ENCODE results near the gene SMAD1. TPM values are rescaled to one million over a fixed set of nuclear protein-coding genes. Genes with fewer than 3 reads are reported as not detected.

The SMAD1 gene
- total RNA-seq, 1 donor from 2014 or later: 16.5 TPM

- Mint-ChIP-seq H3K27ac (ENCODE audit: unreplicated experiment) (no peak overlapping the region), H3K9me3 (ENCODE audit: low read depth) (no peaks in the 10 kb centered on the region), H3K4me3 (ENCODE audit: unreplicated experiment) (no peak overlapping the region), H3K4me1 (ENCODE audit: low read depth) (peaks cover 24% of the 10 kb centered on the region), H3K27me3 (ENCODE audit: low read depth) (no peaks in the 10 kb centered on the region), H3K36me3 (ENCODE audit: low read depth) (peaks cover 4% of the 10 kb centered on the region)
- no peak for DNase-seq (ENCODE audit: low spot score)
- TF ChIP-seq CTCF (IDR thresholded peaks at IDR 0.05): no peak
Measured at GRCh38 chr4:145497199-145498149, 15.8 kb downstream of the SMAD1 start.

- Mint-ChIP-seq H3K36me3 (ENCODE audit: low read depth) (peaks cover 4% of the 10 kb centered on the region), H3K27me3 (ENCODE audit: low read depth) (no peaks in the 10 kb centered on the region), H3K27ac (ENCODE audit: unreplicated experiment) (no peak overlapping the region), H3K4me3 (ENCODE audit: unreplicated experiment) (no peak overlapping the region), H3K9me3 (ENCODE audit: low read depth) (no peaks in the 10 kb centered on the region), H3K4me1 (ENCODE audit: low read depth) (peaks cover 27% of the 10 kb centered on the region)
- no peak for DNase-seq (ENCODE audit: low spot score)
- no peak for TF ChIP-seq CTCF (IDR thresholded peaks at IDR 0.05)
Measured at GRCh38 chr4:145498430-145498829, 16.8 kb downstream of the SMAD1 start.

GRCh38 chr4:145501051-145501660 lies 19.5 kb downstream of the SMAD1 start:
- Mint-ChIP-seq H3K9me3 (ENCODE audit: low read depth) (no peaks in the 10 kb centered on the region), H3K4me3 (ENCODE audit: unreplicated experiment) (no peak overlapping the region), H3K36me3 (ENCODE audit: low read depth) (peaks cover 4% of the 10 kb centered on the region), H3K4me1 (ENCODE audit: low read depth) (peaks cover 27% of the 10 kb centered on the region), H3K27me3 (ENCODE audit: low read depth) (no peaks in the 10 kb centered on the region), H3K27ac (ENCODE audit: unreplicated experiment) (no peak overlapping the region)
- no peak for DNase-seq (ENCODE audit: low spot score)
- no peak for TF ChIP-seq CTCF (IDR thresholded peaks at IDR 0.05)

GRCh38 chr4:145502809-145503208 lies 21.2 kb downstream of the SMAD1 start:
- H3K4me3 Mint-ChIP-seq (ENCODE audit: unreplicated experiment): no peak overlapping the region
- DNase-seq (ENCODE audit: low spot score): no peak
- peaks cover 26% of the 10 kb centered on the region for H3K4me1 Mint-ChIP-seq (ENCODE audit: low read depth)
- no peak for TF ChIP-seq CTCF (IDR thresholded peaks at IDR 0.05)
- H3K36me3 Mint-ChIP-seq (ENCODE audit: low read depth): peaks cover 4% of the 10 kb centered on the region
- H3K27me3 Mint-ChIP-seq (ENCODE audit: low read depth): no peaks in the 10 kb centered on the region
- H3K27ac Mint-ChIP-seq (ENCODE audit: unreplicated experiment): no peak overlapping the region
- H3K9me3 Mint-ChIP-seq (ENCODE audit: low read depth): no peaks in the 10 kb centered on the region

- no peak for DNase-seq (ENCODE audit: low spot score)
- TF ChIP-seq CTCF (IDR thresholded peaks at IDR 0.05): no peak
- Mint-ChIP-seq H3K27me3 (ENCODE audit: low read depth) (no peaks in the 10 kb centered on the region), H3K36me3 (ENCODE audit: low read depth) (peaks cover 4% of the 10 kb centered on the region), H3K4me1 (ENCODE audit: low read depth) (peaks cover 20% of the 10 kb centered on the region), H3K9me3 (ENCODE audit: low read depth) (no peaks in the 10 kb centered on the region), H3K27ac (ENCODE audit: unreplicated experiment) (no peak overlapping the region), H3K4me3 (ENCODE audit: unreplicated experiment) (no peak overlapping the region)
Measured at GRCh38 chr4:145503486-145504072, 21.9 kb downstream of the SMAD1 start.
